Hematopoietic multipotent progenitor cell (in vitro differentiated cells): ENCODE data around the gene SOX10. TPM values are rescaled to one million over a fixed set of nuclear protein-coding genes. Genes with fewer than 3 reads are reported as not detected.

Experiments used
- DNase-seq, 3 donors: peaks; one replicate each; pipeline ENCODE4 v3.0.0-alpha.2; 2011 to 2015; ENCODE audit warnings: low read depth in 2 of 3, low spot score in 2 of 3
- total RNA-seq: library from RNA; depleted of rRNA; stranded (reverse); fragments of >200 nt; gene quantifications from one replicate; pipeline ENCODE4 v1.2.3, GENCODE V29; 2012

Gene SOX10
- total RNA-seq, 1 donor: not detected

GRCh38 chr22:37933711-37934376, 50.5 kb downstream of the SOX10 start:
- DNase-seq: peak; percentile 53 to 90 (median 88)

- DNase-seq: no peak
These were observed 51.4 kb downstream of the SOX10 start for GRCh38 chr22:37932821-37933578.

- DNase-seq: no peak
These were observed 52.0 kb downstream of the SOX10 start for GRCh38 chr22:37932401-37932800.

- DNase-seq: no peak
These were observed 52.4 kb downstream of the SOX10 start for GRCh38 chr22:37931893-37932389.

- DNase-seq: no peak
These were observed 53.4 kb downstream of the SOX10 start for GRCh38 chr22:37930952-37931440.

- no peak for DNase-seq
These were observed 53.9 kb downstream of the SOX10 start for GRCh38 chr22:37930270-37930951.

GRCh38 chr22:37929390-37929789, 55.0 kb downstream of the SOX10 start:
- no peak for DNase-seq

- DNase-seq: no peak
These were observed 56.8 kb downstream of the SOX10 start for GRCh38 chr22:37927637-37927936.

- DNase-seq: no peak
These were observed 57.4 kb downstream of the SOX10 start for GRCh38 chr22:37926771-37927636.

- DNase-seq: no peak
These were observed 58.0 kb downstream of the SOX10 start for GRCh38 chr22:37926358-37926757.

GRCh38 chr22:37925767-37926166, 58.6 kb downstream of the SOX10 start:
- no peak for DNase-seq

GRCh38 chr22:37925330-37925729, 59.0 kb downstream of the SOX10 start:
- no peak for DNase-seq

GRCh38 chr22:37924386-37925065, 59.8 kb downstream of the SOX10 start:
- no peak for DNase-seq

- no peak for DNase-seq
These were observed 60.4 kb downstream of the SOX10 start for GRCh38 chr22:37923927-37924326.

Other genes starting within 250 kb of the SOX10 start
- gene GCAT, start 176.6 kb downstream of the SOX10 start, total RNA-seq: 29.9 TPM
- gene GALR3, start 161.2 kb downstream of the SOX10 start, total RNA-seq: under 0.01 TPM
- gene ANKRD54, start 140.2 kb downstream of the SOX10 start, total RNA-seq: 65.2 TPM
- 1,099 TPM for gene EIF3L, start 135.1 kb downstream of the SOX10 start, total RNA-seq
- gene MICALL1, start 78.3 kb downstream of the SOX10 start, total RNA-seq: 38.5 TPM
- under 0.01 TPM for gene C22orf23, start 31.0 kb downstream of the SOX10 start, total RNA-seq
- 30.7 TPM for gene POLR2F, start 30.9 kb downstream of the SOX10 start, total RNA-seq
- 48.7 TPM for gene PICK1, start 72.8 kb upstream of the SOX10 start, total RNA-seq
- under 0.01 TPM for gene SLC16A8, start 99.6 kb upstream of the SOX10 start, total RNA-seq
- gene BAIAP2L2, start 126.1 kb upstream of the SOX10 start, total RNA-seq: under 0.01 TPM
- gene PLA2G6, start 197.3 kb upstream of the SOX10 start, total RNA-seq: 143 TPM
- 92.4 TPM for gene MAFF, start 217.4 kb upstream of the SOX10 start, total RNA-seq